Pericardium fibroblast (primary cell): Measurements from ENCODE around the gene PPP1R3E. TPM values are rescaled to one million over a fixed set of nuclear protein-coding genes. Genes with fewer than 3 reads are reported as not detected.

Source experiments
- total RNA-seq: library from RNA; depleted of rRNA; stranded (reverse); fragments of >200 nt; gene quantifications from 2 replicates; pipeline ENCODE4 v1.2.3, GENCODE V29; 2015

The PPP1R3E gene
- total RNA-seq = 3.5 and 6.6 TPM in 2 replicates

GRCh38 chr14:23302290-23303225, at the start of gene PPP1R3E:
Gene PPP1R3E (minus strand): TSS chr14:23302859. CDS start chr14:23302576, 283 bp downstream.

GRCh38 chr14:23320584-23321571, 18.2 kb upstream of the PPP1R3E start, which contains the start of gene PABPN1:
Gene PABPN1 (plus strand): TSS chr14:23321457. CDS start chr14:23321470, 13 bp downstream.

GRCh38 chr14:23306412-23307145, 3.9 kb upstream of the PPP1R3E start, which contains the start of gene BCL2L2:
Gene BCL2L2 (plus strand): TSS chr14:23306833. CDS start chr14:23307768, 935 bp downstream.

GRCh38 chr14:23286020-23286901, 16.4 kb downstream of the PPP1R3E start, which contains the start of gene HOMEZ:
Gene HOMEZ (minus strand): TSS chr14:23286132. CDS start chr14:23285952, 180 bp downstream.

Other genes with a start within 250 kb of the PPP1R3E start
- 2.2 and 3.5 TPM in 2 replicates for gene CDH24, start 245.3 kb downstream of the PPP1R3E start, total RNA-seq
- 47.5 and 55.5 TPM in 2 replicates for gene ACIN1, start 207.7 kb downstream of the PPP1R3E start, total RNA-seq
- 31.9 and 46.3 TPM in 2 replicates for gene C14orf119, start 207.4 kb downstream of the PPP1R3E start, total RNA-seq
- not detected in 2 replicates for gene CIROP, start 197.9 kb downstream of the PPP1R3E start, total RNA-seq
- not detected in 2 replicates for gene CEBPE, start 183.6 kb downstream of the PPP1R3E start, total RNA-seq
- 4.3 and 9.8 TPM in 2 replicates for gene SLC7A8, start 119.2 kb downstream of the PPP1R3E start, total RNA-seq
- not detected in 2 replicates for gene RNF212B, start 64.9 kb downstream of the PPP1R3E start, total RNA-seq
- 5.7 and 12.3 TPM in 2 replicates for gene HOMEZ, start 16.7 kb downstream of the PPP1R3E start, total RNA-seq
- 10.5 and 16.2 TPM in 2 replicates for gene BCL2L2, start 4.0 kb upstream of the PPP1R3E start, total RNA-seq
- 38.5 and 55.7 TPM in 2 replicates for gene PABPN1, start 18.6 kb upstream of the PPP1R3E start, total RNA-seq
- 23.2 and 24.8 TPM in 2 replicates for gene SLC22A17, start 50.0 kb upstream of the PPP1R3E start, total RNA-seq
- gene EFS, start 62.3 kb upstream of the PPP1R3E start, total RNA-seq = 8.6 and 12.9 TPM in 2 replicates
- gene IL25, start 70.0 kb upstream of the PPP1R3E start, total RNA-seq = not detected in 2 replicates
- not detected in 2 replicates for gene CMTM5, start 74.2 kb upstream of the PPP1R3E start, total RNA-seq
- not detected in 2 replicates for gene MYH6, start 105.4 kb upstream of the PPP1R3E start, total RNA-seq
- gene MYH7, start 132.8 kb upstream of the PPP1R3E start, total RNA-seq = 2.3 TPM in 1 of 2 replicates, not detected in the other
- gene NGDN, start 166.8 kb upstream of the PPP1R3E start, total RNA-seq = 20.4 and 23.9 TPM in 2 replicates
- gene ZFHX2, start 248.9 kb upstream of the PPP1R3E start, total RNA-seq = 0.12 and 0.17 TPM in 2 replicates